IMR-90 (cell line): ENCODE results near the gene RDH11. TPM values are rescaled to one million over a fixed set of nuclear protein-coding genes. Genes with fewer than 3 reads are reported as not detected.

Experiments used
- ATAC-seq: fragments of 200-7000 bp; cut with Tn5 transposase; 2 replicates; pipeline ENCODE4 v1.9.1; 2020; ENCODE audit warnings: low read depth, mild to moderate bottlenecking, moderate library complexity
- BruUV-seq: library from RNA; stranded (reverse); fragments of 400-500 nt; replicated peaks from 2 replicates; lab custom pipeline; 2021; lab: Mats Ljungman, UMichigan
- CTCF ChIA-PET: fragments of 300-600 bp; formaldehyde crosslinking; extraction: SDS; loops from one replicate; lab custom pipeline; 2021; ENCODE audit warnings: antibody characterized with exemption; lab: Yijun Ruan, JAX
- POLR2A ChIA-PET: fragments of 300-600 bp; sonication (Branson Sonifier 250); formaldehyde crosslinking; loops from one replicate; lab custom pipeline; 2022; ENCODE audit warnings: antibody characterized with exemption; ENCODE audit not compliant: unreplicated experiment; lab: Charles Lee
- DNase-seq: peaks from one replicate; pipeline ENCODE4 v3.0.0; 2013
- H2AFZ ChIP-seq: replicated peaks from 2 replicates; pipeline ENCODE3; 2013; ENCODE audit warnings: low read length, mild to moderate bottlenecking; ENCODE audit not compliant: poor library complexity
- H2AK5ac ChIP-seq: 2 replicates; pipeline ENCODE4 v1.6.1; 2013; ENCODE audit warnings: low read depth, low read length, inconsistent platforms
- H2AK9ac ChIP-seq: replicated peaks from 2 replicates; pipeline ENCODE3; 2013; ENCODE audit warnings: mild to moderate bottlenecking, low read depth, low read length, moderate library complexity; ENCODE audit not compliant: poor library complexity
- H2BK120ac ChIP-seq: 2 replicates; pipeline ENCODE4 v1.6.1; 2013; ENCODE audit warnings: low read depth, low read length, inconsistent platforms
- H2BK15ac ChIP-seq: 3 replicates; pipeline ENCODE4 v1.6.1; 2013; ENCODE audit warnings: low read depth, low read length, inconsistent platforms
- H2BK20ac ChIP-seq: 2 replicates; pipeline ENCODE4 v1.6.1; 2013; ENCODE audit warnings: low read depth, mild to moderate bottlenecking, inconsistent platforms, low read length, moderate library complexity
- H2BK5ac ChIP-seq: 2 replicates; pipeline ENCODE4 v1.6.1; 2013; ENCODE audit warnings: mild to moderate bottlenecking, low read depth, low read length, inconsistent platforms; ENCODE audit not compliant: poor library complexity, severe bottlenecking
- H3K14ac ChIP-seq: replicated peaks from 2 replicates; pipeline ENCODE4 v1.6.1; 2013; ENCODE audit warnings: low read depth, low read length, inconsistent platforms
- H3K18ac ChIP-seq: 2 replicates; pipeline ENCODE4 v1.6.1; 2013; ENCODE audit warnings: low read depth, low read length, control low read depth
- H3K23ac ChIP-seq: 2 replicates; pipeline ENCODE4 v1.6.1; 2013; ENCODE audit warnings: low read depth, low read length, inconsistent platforms
- H3K27ac ChIP-seq: 2 replicates; pipeline ENCODE4 v1.5.1; 2013; ENCODE audit warnings: mild to moderate bottlenecking, control low read depth, low read length; ENCODE audit not compliant: insufficient read depth
- H3K27me3 ChIP-seq: 2 replicates; pipeline ENCODE4 v1.6.1; 2013; ENCODE audit warnings: low read length; ENCODE audit not compliant: control insufficient read depth, insufficient read depth
- H3K36me3 ChIP-seq: 2 replicates; pipeline ENCODE4 v1.6.1; 2013; ENCODE audit warnings: low read length, mixed read lengths; ENCODE audit not compliant: control insufficient read depth, insufficient read depth
- H3K4ac ChIP-seq: 2 replicates; pipeline ENCODE4 v1.6.1; 2013; ENCODE audit warnings: low read depth, low read length, inconsistent platforms
- H3K4me1 ChIP-seq: 2 replicates; pipeline ENCODE4 v1.6.1; 2013; ENCODE audit warnings: low read length, mixed read lengths; ENCODE audit not compliant: control insufficient read depth, insufficient read depth
- H3K4me2 ChIP-seq: 2 replicates; pipeline ENCODE4 v1.6.1; 2013; ENCODE audit warnings: low read depth, mild to moderate bottlenecking, control low read depth, low read length, moderate library complexity
- H3K4me3 ChIP-seq: 2 replicates; pipeline ENCODE4 v1.5.1; 2013; ENCODE audit warnings: low read depth, mild to moderate bottlenecking, control low read depth, low read length, moderate library complexity; ENCODE audit not compliant: insufficient read depth
- H3K56ac ChIP-seq: 2 replicates; pipeline ENCODE4 v1.6.1; 2013; ENCODE audit warnings: low read length, inconsistent platforms; ENCODE audit not compliant: insufficient read depth; ENCODE audit errors: extremely low read depth
- H3K79me1 ChIP-seq, 2 experiments: 2 replicates each; pipeline ENCODE4 v1.6.1; 2013; ENCODE audit warnings: low read length in 2 of 2, inconsistent platforms in 1 of 2, low read depth in 1 of 2
- H3K9ac ChIP-seq: 2 replicates; pipeline ENCODE4 v1.6.1; 2013; ENCODE audit warnings: low read depth, low read length, control low read depth
- H3K9me1 ChIP-seq: 2 replicates; pipeline ENCODE4 v1.6.1; 2013; ENCODE audit warnings: low read length, inconsistent platforms; ENCODE audit not compliant: insufficient read depth
- H3K9me3 ChIP-seq: 2 replicates; pipeline ENCODE4 v1.6.1; 2013; ENCODE audit warnings: low read length; ENCODE audit not compliant: control insufficient read depth, insufficient read depth
- H4K20me1 ChIP-seq: 2 replicates; pipeline ENCODE4 v1.6.1; 2013; ENCODE audit warnings: low read length, inconsistent platforms; ENCODE audit not compliant: insufficient read depth
- H4K5ac ChIP-seq: 2 replicates; pipeline ENCODE4 v1.6.1; 2013; ENCODE audit warnings: mild to moderate bottlenecking, low read depth, low read length, control low read depth
- H4K8ac ChIP-seq, 2 experiments: 2 replicates each; pipeline ENCODE4 v1.6.1; 2013; ENCODE audit warnings: low read depth in 2 of 2, low read length in 2 of 2, control low read depth in 1 of 2, inconsistent platforms in 1 of 2
- H4K91ac ChIP-seq: 2 replicates; pipeline ENCODE4 v1.6.1; 2013; ENCODE audit warnings: low read depth, low read length, inconsistent platforms; ENCODE audit not compliant: insufficient read depth
- BHLHE40 ChIP-seq: fragments of 150-350 bp; IDR thresholded peaks from 2 replicates; pipeline ENCODE4 v1.6.1; 2016; ENCODE audit warnings: mild to moderate bottlenecking, low read depth, low read length
- CEBPB ChIP-seq: IDR thresholded peaks from 2 replicates; pipeline ENCODE4 v1.6.1; 2012; ENCODE audit warnings: low read depth, low read length, improper control_type of control experiment
- CHD1 ChIP-seq: IDR thresholded peaks from 2 replicates; pipeline ENCODE4 v1.6.1; 2012; ENCODE audit warnings: low read depth, low read length, improper control_type of control experiment
- CTCF ChIP-seq: conservative IDR thresholded peaks from 2 replicates; pipeline ENCODE4 v1.5.1; 2012; ENCODE audit warnings: mild to moderate bottlenecking, low read depth, low read length, improper control_type of control experiment
- ELK1 ChIP-seq: fragments of 150-350 bp; IDR thresholded peaks from 2 replicates; pipeline ENCODE4 v1.6.1; 2016; ENCODE audit warnings: low read depth, mild to moderate bottlenecking, low read length, moderate library complexity, borderline replicate concordance
- FOS ChIP-seq: fragments of 150-350 bp; IDR thresholded peaks from 2 replicates; pipeline ENCODE4 v1.6.1; 2016; ENCODE audit warnings: low read depth, low read length
- MAFK ChIP-seq: IDR thresholded peaks from 2 replicates; pipeline ENCODE4 v1.6.1; 2012; ENCODE audit warnings: low read depth, low read length, improper control_type of control experiment
- MAZ ChIP-seq: IDR thresholded peaks from 2 replicates; pipeline ENCODE4 v1.6.1; 2012; ENCODE audit warnings: low read depth, mild to moderate bottlenecking, low read length, improper control_type of control experiment, moderate library complexity, borderline replicate concordance
- MXI1 ChIP-seq: IDR thresholded peaks from 2 replicates; pipeline ENCODE4 v1.6.1; 2012; ENCODE audit warnings: low read depth, mild to moderate bottlenecking, low read length, moderate library complexity, borderline replicate concordance
- NFE2L2 ChIP-seq: fragments of 150-350 bp; IDR thresholded peaks from 2 replicates; pipeline ENCODE4 v1.6.1; 2016; ENCODE audit warnings: low read depth, mild to moderate bottlenecking, low read length
- POLR2A ChIP-seq: IDR thresholded peaks from 2 replicates; pipeline ENCODE4 v1.6.1; 2012; ENCODE audit warnings: mild to moderate bottlenecking, low read depth, low read length
- RAD21 ChIP-seq: IDR thresholded peaks from 2 replicates; pipeline ENCODE4 v1.6.1; 2012; ENCODE audit warnings: low read length, improper control_type of control experiment
- RCOR1 ChIP-seq: IDR thresholded peaks from 2 replicates; pipeline ENCODE4 v1.6.1; 2012; ENCODE audit warnings: mild to moderate bottlenecking, low read length, improper control_type of control experiment; ENCODE audit not compliant: insufficient replicate concordance
- RFX5 ChIP-seq: IDR thresholded peaks from 2 replicates; pipeline ENCODE4 v1.8.0; 2012; ENCODE audit warnings: low read depth, mild to moderate bottlenecking, low read length, moderate library complexity
- SMC3 ChIP-seq: fragments of 150-350 bp; IDR thresholded peaks from 2 replicates; pipeline ENCODE4 v1.6.1; 2016; ENCODE audit warnings: low read depth, mild to moderate bottlenecking, antibody characterized with exemption, low read length, moderate library complexity
- WGBS, 2 experiments: methylation state at CpG; one replicate each; pipeline versions ENCODE4 v1.1.5 to v1.1.7; 2013; ENCODE audit warnings: missing lambda C conversion rate in 2 of 2; ENCODE audit not compliant: insufficient read length in 1 of 2; ENCODE audit errors: extremely low coverage in 2 of 2; 5-methylcytosine and 5-hydroxymethylcytosine counted together
- dilution Hi-C: fragments of 300-500 bp; cut with HindIII; formaldehyde crosslinking; loops from one replicate; pipeline ENCODE4 v1.14.3; 2018; ENCODE audit warnings: low sequenced_read_pairs; ENCODE audit not compliant: unreplicated experiment
- in situ Hi-C: fragments of 300-500 bp; cut with MboI; formaldehyde crosslinking; loops from 3 replicates; pipeline ENCODE4 v1.14.3; 2019; ENCODE audit warnings: low sequenced_read_pairs, inconsistent platforms, mixed read lengths
- intact Hi-C: fragments of 100-400 bp; cut with micrococcal nuclease; formaldehyde crosslinking; loops from 2 replicates; pipeline ENCODE4 v1.10.0; 2022
- polyA plus RNA-seq, 3 experiments: library from polyadenylated mRNA; depleted of rRNA; stranded (reverse); fragments of >200 nt; gene quantifications; 2 replicates each; pipeline ENCODE4 v1.2.3, GENCODE V29; 2012; ENCODE audit warnings: low replicate concordance in 1 of 3
- total RNA-seq: library from RNA; depleted of rRNA; stranded (reverse); fragments of >200 nt; gene quantifications from 2 replicates; pipeline ENCODE4 v1.2.3, GENCODE V29; 2012
- TF ChIP-seq, protein P1 (sequence below): fragments of 150-350 bp; IDR thresholded peaks from 2 replicates; pipeline ENCODE4 v1.6.1; 2017; ENCODE audit warnings: mild to moderate bottlenecking, antibody characterized with exemption, low read length, low read depth

The RDH11 gene
- total and polyA plus RNA-seq, 2 of the 4 experiments (the other 2 are of a cell fraction): 77.3 to 149 TPM

DNA sequence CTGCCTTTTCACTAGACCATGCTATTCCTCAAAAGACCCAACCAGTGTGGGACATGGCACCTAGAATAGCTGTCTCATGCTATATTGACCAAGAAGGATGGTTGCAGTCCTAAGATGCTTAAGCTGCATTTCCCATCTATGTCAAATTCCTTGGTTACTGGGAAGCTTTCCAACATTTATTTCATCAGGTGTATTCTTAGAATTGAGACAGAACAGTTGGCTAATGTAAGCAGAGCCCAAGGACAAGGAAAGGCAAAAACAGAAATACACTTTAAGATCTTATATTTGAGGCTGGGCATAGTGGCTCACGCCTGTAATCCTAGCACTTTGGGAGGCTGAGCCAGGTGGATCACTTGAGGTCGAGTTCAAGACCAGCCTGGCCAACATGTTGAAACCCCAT is 51.1 kb downstream of the RDH11 start:
- Histone ChIP-seq H3K14ac (no peak overlapping the region), H3K4me3 (no peak overlapping the region), H4K91ac (no peak overlapping the region), H3K27me3 (no peaks in the 10 kb centered on the region), H2BK120ac (no peak overlapping the region), H3K9ac (no peak overlapping the region), H3K4me1 (no peaks in the 10 kb centered on the region), H4K20me1 (no peaks in the 10 kb centered on the region), H4K5ac (no peak overlapping the region), H3K36me3 (peaks cover 14% of the 10 kb centered on the region), H2BK15ac (no peak overlapping the region), H3K9me1 (peaks cover 3% of the 10 kb centered on the region; the same call in 1 of the 2 replicates), H2AK5ac (no peak overlapping the region), H3K18ac (no peak overlapping the region), H2AFZ (no peak overlapping the region), H3K79me1 (no peaks in the 10 kb centered on the region), H4K8ac (no peak overlapping the region), H3K4ac (no peak overlapping the region), H3K27ac (no peak overlapping the region), H3K9me3 (no peaks in the 10 kb centered on the region), H2BK20ac (no peak overlapping the region), H3K23ac (no peak overlapping the region), H2BK5ac (no peak overlapping the region), H3K4me2 (no peak overlapping the region), H2AK9ac (no peak overlapping the region), H3K56ac (no peak overlapping the region)
- ATAC-seq (no peak; the same call in 1 of the 2 replicates), DNase-seq (peak; percentile 28)
- intact Hi-C loops (no loop called here), dilution Hi-C loops (no loop called here), in situ Hi-C loops (no loop called here)
- TF ChIP-seq BHLHE40 (no peak), FOS (no peak), MXI1 (no peak), NFE2L2 (no peak), MAZ (no peak), MAFK (no peak), ELK1 (no peak), CEBPB (no peak), SMC3 (no peak), CTCF (no peak), CHD1 (no peak), RAD21 (no peak), POLR2A (no peak), RCOR1 (no peak), RFX5 (no peak)
- TF ChIP-seq, protein P1, sequence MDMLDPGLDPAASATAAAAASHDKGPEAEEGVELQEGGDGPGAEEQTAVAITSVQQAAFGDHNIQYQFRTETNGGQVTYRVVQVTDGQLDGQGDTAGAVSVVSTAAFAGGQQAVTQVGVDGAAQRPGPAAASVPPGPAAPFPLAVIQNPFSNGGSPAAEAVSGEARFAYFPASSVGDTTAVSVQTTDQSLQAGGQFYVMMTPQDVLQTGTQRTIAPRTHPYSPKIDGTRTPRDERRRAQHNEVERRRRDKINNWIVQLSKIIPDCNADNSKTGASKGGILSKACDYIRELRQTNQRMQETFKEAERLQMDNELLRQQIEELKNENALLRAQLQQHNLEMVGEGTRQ: no peak
- ChIA-PET CTCF (interaction anchor here (0.9 kb wide), 1 partner anchor 23 kb away, joined by 3 read pairs; no protein-coding TSS in a partner anchor), POLR2A (no interaction called here)
- WGBS, 2 experiments: no CpG with 5 or more reads among the region's 2 CpGs
- no TSS peak for BruUV-seq
